ENCODE data around the gene FGL2.
"Not testable (repeated sequence)": the region's sequence is repeated elsewhere in the genome, so short reads cannot be mapped to it uniquely, and the experiment has no call there.

Gene FGL2

GRCh38 chr7:77216181-77216845 is 16.7 kb upstream of the FGL2 start:
- no peak for DNase-seq

GRCh38 chr7:77209479-77210139 is 10.0 kb upstream of the FGL2 start:
- no peak for DNase-seq

GRCh38 chr7:77208416-77208815 is 8.8 kb upstream of the FGL2 start:
- no peak for DNase-seq

GRCh38 chr7:77205706-77206105 is 6.1 kb upstream of the FGL2 start:
- no peak for DNase-seq

- DNase-seq = no peak
Observed at GRCh38 chr7:77202481-77202976, 2.9 kb upstream of the FGL2 start.

GRCh38 chr7:77200542-77200941 is 923 bp upstream of the FGL2 start:
- no peak for DNase-seq

GRCh38 chr7:77197141-77197540 is 2.5 kb downstream of the FGL2 start:
- no peak for DNase-seq

- DNase-seq = no peak
Observed at GRCh38 chr7:77188731-77189437, 10.7 kb downstream of the FGL2 start.

GRCh38 chr7:77185866-77186265 is 13.8 kb downstream of the FGL2 start:
- no peak for DNase-seq

- no peak for DNase-seq
Observed at GRCh38 chr7:77184990-77185389, 14.6 kb downstream of the FGL2 start.

GRCh38 chr7:77184463-77184862 is 15.2 kb downstream of the FGL2 start:
- DNase-seq = no peak

GRCh38 chr7:77182261-77182660 is 17.4 kb downstream of the FGL2 start:
- DNase-seq = no peak

GRCh38 chr7:77181734-77182133 is 17.9 kb downstream of the FGL2 start:
- no peak for DNase-seq

- DNase-seq = no peak
Observed at GRCh38 chr7:77181015-77181595, 18.5 kb downstream of the FGL2 start.

- not testable (repeated sequence) for DNase-seq
Observed at GRCh38 chr7:77178024-77178423, 21.6 kb downstream of the FGL2 start.

GRCh38 chr7:77177321-77177904 is 22.2 kb downstream of the FGL2 start:
- DNase-seq = not testable (repeated sequence)

- not testable (repeated sequence) for DNase-seq
Observed at GRCh38 chr7:77175274-77175800, 24.3 kb downstream of the FGL2 start.

- not testable (repeated sequence) for DNase-seq
Observed at GRCh38 chr7:77174418-77174817, 25.2 kb downstream of the FGL2 start.

- not testable (repeated sequence) for DNase-seq
Observed at GRCh38 chr7:77172437-77173172, 27.0 kb downstream of the FGL2 start.

GRCh38 chr7:77171073-77171472 is 28.5 kb downstream of the FGL2 start:
- not testable (repeated sequence) for DNase-seq

- no peak for DNase-seq
Observed at GRCh38 chr7:77157446-77157845, 42.2 kb downstream of the FGL2 start.

- DNase-seq = not testable (repeated sequence)
Observed at GRCh38 chr7:77157034-77157433, 42.6 kb downstream of the FGL2 start.

All from NCI-H187 treated with DMSO at 0.1 percent for 48 hours (cell line).